SHP77 (cell line): ENCODE results near the gene EIF2AK2.
A peak's percentile ranks its signal among the peaks of the same experiment; 100 is the strongest.

Experiments
- DNase-seq, 2 experiments: peaks; one replicate each; lab custom pipeline; 2025; lab: John Stamatoyannopoulos, UW

EIF2AK2 gene

DNA sequence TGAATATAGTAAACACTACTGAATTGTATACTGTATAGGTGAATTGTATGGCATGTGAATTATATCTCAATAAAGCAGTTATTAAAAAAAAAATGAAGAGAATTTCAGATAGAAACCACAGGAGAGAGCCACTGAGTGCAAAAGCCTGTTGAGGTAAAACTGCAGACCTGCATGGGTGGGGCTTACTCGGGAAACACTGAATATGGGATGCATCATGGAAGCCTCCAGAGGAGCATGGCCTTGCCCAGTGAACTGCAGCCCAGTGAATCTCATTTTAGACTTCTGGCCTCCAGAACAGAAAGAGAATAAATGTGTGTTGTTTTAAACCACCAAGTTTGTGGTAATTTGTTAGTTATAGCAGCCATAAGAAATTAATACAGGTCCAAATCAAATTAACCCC lies 56.7 kb downstream of the EIF2AK2 start:
- DNase-seq, result no peak

DNA sequence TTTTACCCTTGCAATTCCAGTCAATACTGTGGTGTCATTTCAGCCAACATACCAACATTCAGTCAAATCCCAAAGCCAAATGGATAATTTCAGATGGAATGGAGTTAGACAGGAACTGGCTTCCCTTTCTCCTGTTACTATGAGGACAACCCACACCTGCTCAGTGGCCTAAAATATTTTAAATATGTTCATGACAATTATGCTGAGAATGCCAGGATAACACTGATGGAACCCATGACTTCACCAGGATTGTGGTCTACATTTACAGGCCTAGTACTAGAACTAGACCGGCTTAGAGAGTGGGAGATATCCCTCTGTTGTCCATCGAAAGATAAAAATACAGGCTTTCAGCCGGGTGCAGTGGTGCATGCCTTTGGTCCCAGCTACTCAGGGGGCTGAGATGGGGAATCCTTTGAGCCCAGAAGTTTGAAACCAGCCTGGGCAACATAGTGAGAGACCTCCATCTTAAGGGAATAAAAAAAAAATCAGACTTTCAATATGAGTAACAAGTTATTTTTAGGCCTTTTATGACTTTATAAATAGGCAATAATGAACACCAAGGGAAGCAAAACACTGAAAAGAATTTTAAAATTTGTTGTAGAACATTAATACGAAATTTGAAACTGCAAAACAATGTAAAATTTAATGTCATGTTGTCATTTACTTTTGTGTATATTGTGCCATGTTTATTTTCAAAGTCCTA lies 58.2 kb downstream of the EIF2AK2 start:
- no peak for DNase-seq

DNA sequence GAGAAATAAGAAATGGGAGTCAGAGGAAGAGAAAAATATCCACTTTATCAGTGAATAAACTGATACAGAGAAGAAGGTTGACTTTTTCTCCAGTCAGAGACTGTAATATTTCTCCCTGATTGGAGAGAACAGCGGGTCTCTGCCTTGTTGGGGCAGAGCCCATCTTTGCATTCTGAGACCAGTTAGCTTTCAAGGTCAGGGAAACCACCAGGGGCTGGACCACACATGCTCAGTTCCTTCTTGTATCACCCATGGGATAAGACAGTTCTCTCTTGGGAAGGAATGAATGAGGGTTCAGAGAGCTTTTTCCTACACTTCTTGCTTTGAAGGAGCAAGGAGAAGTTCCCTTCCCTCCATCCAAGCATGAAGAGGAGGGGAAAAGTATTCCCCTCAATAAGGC lies 60.2 kb downstream of the EIF2AK2 start:
- DNase-seq, result no peak

DNA sequence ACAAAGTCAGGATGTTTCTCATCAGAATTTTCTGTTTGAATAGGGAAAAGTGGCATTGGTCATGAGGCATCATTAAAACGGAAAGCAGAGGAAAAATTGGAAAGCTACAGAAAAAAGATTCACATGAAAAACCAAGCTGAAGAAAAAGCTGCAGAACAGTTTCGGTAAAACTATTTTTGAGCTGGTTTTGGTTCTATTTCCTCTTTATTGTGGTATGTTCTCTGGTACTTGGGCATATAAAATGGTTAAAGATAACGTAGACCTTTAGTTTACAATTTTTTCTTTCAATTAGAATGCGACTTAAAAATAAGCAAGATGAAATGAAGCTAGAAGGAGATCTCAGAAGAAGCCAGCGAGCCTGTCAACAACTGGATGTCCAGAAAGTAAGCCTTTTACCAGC lies 64.9 kb downstream of the EIF2AK2 start:
- no peak for DNase-seq

DNA sequence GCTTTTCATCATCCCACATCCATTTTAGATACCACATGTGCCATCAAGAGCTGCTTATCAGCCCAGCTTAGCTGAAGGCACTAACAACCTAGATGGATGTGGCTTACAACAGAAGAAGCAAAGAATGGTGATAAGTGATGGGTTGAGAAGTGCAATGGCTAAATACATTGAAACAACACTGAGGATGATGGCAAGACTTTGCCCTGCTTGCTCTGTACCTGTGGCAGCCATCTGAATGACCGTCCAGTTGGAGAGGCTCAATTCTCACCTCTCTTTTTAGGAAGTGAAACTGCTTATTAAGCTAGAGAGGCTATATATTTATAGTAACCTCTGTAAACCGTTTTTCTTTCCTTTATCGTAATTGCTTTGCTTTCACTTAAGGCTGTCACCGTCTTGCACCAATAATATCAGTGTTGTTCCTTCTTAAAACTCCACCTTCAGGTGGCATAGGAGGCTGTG lies 66.7 kb downstream of the EIF2AK2 start:
- no peak for DNase-seq

DNA sequence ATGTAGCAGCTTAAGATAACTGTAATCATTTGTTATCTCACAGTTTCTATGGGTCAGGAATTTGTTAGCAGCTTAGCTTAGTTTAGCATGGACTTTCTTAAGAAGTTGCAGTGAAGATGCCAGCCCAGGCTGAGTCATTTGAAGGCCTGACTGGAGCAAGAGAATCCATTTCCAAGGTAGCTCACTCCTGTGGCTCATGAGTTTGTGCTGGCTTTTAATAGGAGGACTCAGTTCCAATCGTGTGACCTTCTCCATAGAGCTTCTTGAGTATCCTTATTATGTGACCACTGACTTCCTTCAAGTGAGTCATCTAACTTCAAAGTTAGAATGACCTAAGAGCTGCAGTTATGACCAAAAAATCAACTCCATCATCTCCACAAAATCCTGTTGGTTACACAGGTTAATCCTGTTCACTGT lies 71.0 kb downstream of the EIF2AK2 start:
- DNase-seq, result no peak

DNA sequence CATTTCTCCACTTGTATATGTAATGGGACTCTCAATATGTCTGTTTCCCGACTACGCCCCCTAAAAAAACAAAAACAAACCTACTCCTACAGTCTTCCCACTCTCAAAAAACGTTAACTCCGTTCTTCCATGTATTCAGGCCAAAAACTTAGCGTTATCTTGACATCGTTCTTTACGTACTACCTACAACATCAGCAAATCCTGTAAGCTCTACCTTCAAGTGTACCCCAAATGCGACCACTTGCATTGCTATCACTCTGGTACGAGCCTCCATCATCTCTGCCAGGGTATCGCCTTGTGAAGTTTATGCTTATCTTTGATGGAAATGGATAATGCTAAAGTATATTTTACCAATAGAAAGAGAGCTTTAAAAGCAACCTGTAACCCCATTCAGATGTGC lies 72.0 kb downstream of the EIF2AK2 start:
- no peak for DNase-seq

DNA sequence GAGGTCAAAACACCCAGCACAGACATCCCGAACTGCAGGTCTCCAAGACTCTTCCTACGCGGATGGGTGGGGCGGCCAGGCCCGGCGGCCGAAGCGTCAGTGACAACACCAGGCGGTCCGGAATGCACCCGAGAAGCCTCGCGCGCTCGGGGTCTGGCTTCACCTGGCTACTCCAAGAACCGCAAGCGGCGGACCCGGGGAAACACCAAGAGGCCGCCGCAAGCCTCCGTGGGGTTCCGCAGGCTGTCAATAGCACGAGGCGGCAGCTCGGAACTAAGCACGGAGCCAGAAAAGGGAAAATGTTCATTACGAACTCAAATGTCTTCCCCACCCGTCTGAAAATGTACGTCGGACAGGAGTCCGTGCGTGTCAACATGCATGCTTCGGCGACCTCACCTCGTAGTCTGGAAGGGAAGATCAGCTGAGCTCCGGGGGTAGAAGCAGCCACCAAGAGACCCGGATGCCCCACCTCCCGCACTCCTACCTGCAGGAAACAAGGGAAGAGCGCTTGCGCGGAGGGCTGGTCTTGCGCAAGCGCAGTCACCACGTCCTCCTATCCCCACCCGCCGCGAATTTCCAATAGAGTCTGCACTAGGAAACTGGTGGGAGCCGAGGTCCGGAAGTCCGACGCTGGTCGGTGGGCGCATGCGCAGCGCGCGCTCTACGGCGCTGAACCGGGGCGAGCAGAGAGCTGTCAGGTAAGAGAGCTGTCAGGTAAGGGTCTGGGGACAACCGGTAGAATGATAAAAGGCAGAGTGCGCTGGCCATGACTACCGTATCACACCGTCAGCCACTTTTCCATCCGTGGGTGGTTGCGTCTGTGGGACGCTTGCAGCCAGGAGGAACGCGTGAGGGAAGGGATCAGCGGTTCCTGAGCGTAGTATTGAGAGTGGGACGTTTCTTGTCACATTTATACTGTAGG lies 72.6 kb downstream of the EIF2AK2 start, which contains the start of the genes GPATCH11 and HEATR5B:
GPATCH11 (plus strand) TSS at position 646 of the 922 bp plus-strand sequence. CDS start 3,864 bp downstream, outside the sequence.
HEATR5B (minus strand) TSS at position 500 of the 922 bp plus-strand sequence. CDS start 958 bp downstream, outside the sequence.
- peak; percentile 94 to 96 for DNase-seq

DNA sequence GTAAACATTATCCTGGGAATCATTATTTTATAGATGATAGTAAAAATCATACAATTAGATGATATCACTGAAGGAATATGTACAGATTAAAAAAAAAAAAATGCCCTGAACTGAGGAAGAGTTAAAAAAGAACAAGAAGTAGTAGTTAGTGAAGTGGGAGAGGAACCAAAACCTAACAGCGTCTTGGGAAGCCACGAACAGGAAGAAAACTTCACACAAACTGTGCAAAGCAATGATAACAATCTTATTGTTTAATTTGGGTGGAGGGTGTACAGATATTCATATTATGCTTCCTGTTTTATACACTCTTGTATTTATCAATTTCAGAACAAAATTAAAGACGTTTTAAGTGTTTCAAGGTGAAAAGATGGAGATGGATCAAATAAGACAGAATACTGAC lies 76.1 kb downstream of the EIF2AK2 start:
- DNase-seq, result no peak

DNA sequence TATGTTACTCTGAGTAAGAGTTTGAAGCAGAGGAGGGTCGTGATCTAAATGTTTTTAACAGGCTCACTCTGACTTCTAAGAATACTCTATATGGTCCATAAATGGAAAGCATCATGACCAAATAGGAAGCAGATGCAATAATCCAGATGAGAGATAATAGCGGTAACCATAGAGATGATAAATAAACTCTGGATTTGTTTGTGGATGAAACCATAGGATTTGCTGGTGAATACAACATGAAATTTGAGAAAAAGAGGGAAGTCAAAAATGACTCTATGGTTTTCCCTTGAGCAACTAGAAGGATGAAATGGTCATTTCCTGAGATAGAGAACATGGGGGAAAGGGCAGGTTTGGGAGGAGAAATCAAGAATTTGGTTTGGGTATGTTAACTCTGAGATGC lies 76.5 kb downstream of the EIF2AK2 start:
- no peak for DNase-seq

DNA sequence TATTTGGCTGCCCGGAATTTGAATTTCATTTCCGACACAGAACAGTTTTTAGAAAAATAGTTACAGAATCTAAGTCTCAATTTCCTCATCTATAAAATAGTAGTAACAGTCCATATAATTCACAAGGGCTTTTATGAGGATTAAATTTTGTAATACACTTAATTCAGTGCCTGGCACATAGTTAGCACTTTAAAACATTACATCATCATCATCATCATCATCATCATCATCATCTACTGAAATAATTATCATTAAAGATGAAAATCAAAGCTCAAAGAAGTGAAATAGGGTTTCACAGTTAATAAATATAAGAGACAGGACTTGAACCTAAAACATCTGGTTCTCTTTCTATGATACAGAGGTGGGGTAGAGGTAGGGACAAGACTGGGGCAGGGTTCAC lies 85.8 kb downstream of the EIF2AK2 start:
- no peak for DNase-seq

DNA sequence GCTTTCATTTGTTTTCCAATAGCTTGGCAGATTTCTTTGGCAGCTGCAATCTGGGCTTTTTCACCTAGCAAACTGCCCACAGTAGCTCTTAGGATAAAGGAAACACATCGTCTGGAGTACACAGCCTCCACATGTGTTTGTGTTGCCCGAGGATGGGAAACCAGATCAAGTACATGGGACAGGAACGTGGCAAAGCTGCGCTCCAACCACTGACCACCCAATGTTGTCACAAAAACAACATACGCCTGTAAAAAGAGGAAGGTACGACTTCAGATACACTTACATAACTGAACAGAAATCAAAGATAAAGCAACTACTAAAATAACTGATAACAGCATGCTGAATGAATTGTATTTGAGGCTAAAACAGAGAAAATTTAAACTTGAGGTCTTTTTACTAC lies 88.1 kb downstream of the EIF2AK2 start:
- no peak for DNase-seq

DNA sequence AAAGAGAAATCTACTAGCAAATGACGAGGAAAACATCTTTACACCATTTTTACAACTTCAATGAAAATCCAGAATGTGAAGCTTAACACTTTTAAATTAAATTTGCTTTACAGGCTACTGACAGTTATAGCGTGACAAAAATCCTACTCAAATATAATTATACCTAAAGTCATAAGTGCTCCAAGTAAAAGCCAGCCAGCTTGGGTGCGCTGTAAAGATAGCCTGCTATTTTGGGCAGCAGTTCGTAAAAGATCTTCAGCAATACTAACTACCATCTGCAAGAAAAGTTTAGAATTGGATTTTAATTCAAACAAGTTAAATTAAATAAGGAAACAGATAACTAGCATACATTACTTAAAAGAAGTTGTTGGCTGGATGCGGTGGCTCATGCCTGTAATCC lies 95.0 kb downstream of the EIF2AK2 start:
- no peak for DNase-seq

DNA sequence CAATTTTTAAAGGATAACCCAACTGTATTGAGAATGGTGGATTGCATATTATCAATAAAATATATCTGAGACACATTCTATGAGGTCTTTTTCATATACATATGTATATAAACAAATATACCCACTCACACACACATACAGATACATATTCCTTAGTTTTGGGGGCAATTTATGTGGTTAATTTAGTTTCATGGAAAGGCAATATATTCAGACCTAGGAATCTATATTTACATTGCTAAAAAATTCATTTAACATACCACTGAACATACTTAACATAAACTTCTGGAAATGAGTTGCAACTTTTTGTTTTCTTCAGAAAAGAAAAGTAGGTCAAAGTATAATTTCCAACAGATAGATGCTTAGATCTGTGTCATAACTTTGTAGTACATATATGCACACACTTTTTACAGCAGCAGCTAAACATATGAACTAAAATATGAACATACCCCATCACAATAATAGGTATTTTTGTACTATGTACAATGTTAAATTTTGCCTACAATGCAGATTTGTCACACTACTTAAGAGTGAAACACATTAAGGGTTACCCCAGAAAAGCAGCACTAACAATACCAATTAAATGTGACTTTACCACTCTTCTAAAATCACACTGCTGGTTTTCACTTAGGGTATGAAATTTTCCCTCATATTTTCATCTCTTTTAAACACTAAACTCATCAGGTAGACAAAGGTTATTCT lies 95.6 kb downstream of the EIF2AK2 start:
- DNase-seq, result no peak

DNA sequence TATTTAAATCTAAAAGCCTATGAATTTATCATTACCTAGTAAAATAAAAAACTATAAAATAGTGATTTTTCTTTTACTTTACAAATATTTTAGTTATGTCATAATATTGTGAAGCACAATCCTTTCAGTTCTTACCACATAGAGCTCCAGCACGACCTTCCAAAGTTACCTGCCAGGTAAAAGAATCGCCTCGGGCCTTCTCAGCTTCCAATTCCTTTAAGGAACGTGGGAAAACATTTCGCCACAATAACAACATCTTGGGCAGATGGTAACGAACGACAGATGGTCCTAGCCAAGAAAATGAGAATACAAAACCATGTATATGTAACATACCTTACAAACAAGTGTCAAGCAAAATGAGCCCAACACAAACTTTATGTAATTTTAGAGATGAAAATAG lies 96.3 kb downstream of the EIF2AK2 start:
- DNase-seq, result no peak

DNA sequence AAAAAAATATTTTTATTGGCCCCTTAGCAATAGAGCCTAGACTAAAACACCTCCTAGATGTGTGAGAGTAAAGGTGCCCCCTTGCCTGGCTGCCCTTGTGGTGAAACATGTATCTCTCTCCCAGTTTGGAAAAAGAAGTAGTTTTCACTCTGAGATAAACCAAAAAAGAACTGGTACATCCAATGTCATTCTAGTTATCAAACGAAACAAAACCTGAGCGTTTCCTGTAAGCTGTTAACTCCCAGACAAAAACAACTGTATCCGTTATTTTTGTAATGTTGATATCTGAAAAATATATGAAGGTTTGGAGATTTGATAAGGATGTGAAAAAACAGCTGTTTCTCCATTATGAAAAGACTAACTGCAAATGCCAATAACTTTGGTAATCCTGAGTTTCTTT lies 96.9 kb downstream of the EIF2AK2 start:
- no peak for DNase-seq

DNA sequence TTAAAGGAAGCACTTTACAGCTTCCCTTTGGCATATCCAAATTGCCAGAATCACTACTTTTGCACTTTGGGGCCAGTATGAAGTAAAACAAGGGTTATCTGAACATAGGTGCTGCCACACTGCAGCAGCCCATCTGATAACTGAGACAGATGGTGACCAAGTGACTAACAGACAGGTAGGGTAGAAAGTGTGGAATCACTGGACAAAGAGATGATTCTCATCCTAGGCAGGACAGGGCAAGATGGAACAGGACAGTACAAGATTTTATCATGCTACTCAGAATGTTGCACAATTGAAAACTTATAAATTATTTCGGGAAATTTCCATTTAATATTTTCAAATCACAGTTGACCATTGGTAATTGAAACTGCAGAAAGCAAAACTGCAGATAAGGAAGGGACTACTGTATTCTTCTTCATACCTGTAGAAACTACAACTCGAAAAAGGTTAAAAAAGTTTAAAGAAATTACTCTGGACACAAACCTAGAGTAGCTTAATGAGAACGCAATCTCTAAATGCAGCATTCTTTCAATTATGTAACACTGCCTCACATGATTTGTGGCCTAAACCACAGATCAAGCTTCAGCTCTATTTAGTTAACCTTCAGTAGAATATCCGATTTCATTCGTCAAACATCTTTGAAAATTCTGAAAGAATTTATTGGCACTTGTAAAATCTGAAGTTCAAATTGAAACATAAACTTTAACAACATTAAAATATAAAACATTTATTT lies 104.0 kb downstream of the EIF2AK2 start:
- no peak for DNase-seq
